CMK (cell line): ENCODE results near the gene BARX1.
A peak's percentile ranks its signal among the peaks of the same experiment; 100 is the strongest.
"Not testable (repeated sequence)": the region's sequence is repeated elsewhere in the genome, so short reads cannot be mapped to it uniquely, and the experiment has no call there.

ENCODE experiments used
- DNase-seq: peaks from one replicate; pipeline ENCODE4 v3.0.0-alpha.2; 2010; ENCODE audit warnings: low read depth

The BARX1 gene

GRCh38 chr9:93965830-93966577 is 10.8 kb upstream of the BARX1 start:
- no peak for DNase-seq

- DNase-seq: no peak
Observed at GRCh38 chr9:93964685-93965084, 9.5 kb upstream of the BARX1 start.

- no peak for DNase-seq
Observed at GRCh38 chr9:93963969-93964368, 8.8 kb upstream of the BARX1 start.

- not testable (repeated sequence) for DNase-seq
Observed at GRCh38 chr9:93963489-93963888, 8.3 kb upstream of the BARX1 start.

- DNase-seq: peak; percentile 45
Observed at GRCh38 chr9:93962561-93963440, 7.6 kb upstream of the BARX1 start.

- no peak for DNase-seq
Observed at GRCh38 chr9:93962017-93962416, 6.9 kb upstream of the BARX1 start.

GRCh38 chr9:93960971-93961841 is 6.1 kb upstream of the BARX1 start:
- DNase-seq: no peak

- no peak for DNase-seq
Observed at GRCh38 chr9:93960221-93960970, 5.2 kb upstream of the BARX1 start.

GRCh38 chr9:93959739-93960154 is 4.6 kb upstream of the BARX1 start:
- no peak for DNase-seq

GRCh38 chr9:93958819-93959682 is 3.9 kb upstream of the BARX1 start:
- DNase-seq: no peak

GRCh38 chr9:93958121-93958818 is 3.1 kb upstream of the BARX1 start:
- no peak for DNase-seq

- no peak for DNase-seq
Observed at GRCh38 chr9:93955981-93956784, 1.0 kb upstream of the BARX1 start.

- DNase-seq: no peak
Observed at GRCh38 chr9:93954434-93955061, 607 bp downstream of the BARX1 start.

- no peak for DNase-seq
Observed at GRCh38 chr9:93953496-93954433, 1.4 kb downstream of the BARX1 start.

- no peak for DNase-seq
Observed at GRCh38 chr9:93952784-93953495, 2.2 kb downstream of the BARX1 start.

GRCh38 chr9:93952119-93952783 is 2.9 kb downstream of the BARX1 start:
- no peak for DNase-seq
